HCT116 (cell line): Measurements from ENCODE around the gene PRKCQ. TPM values are rescaled to one million over a fixed set of nuclear protein-coding genes. Genes with fewer than 3 reads are reported as not detected.

Experiments
- ATAC-seq: fragments of 200-7000 bp; cut with Tn5 transposase; 2 replicates; pipeline ENCODE4 v1.9.1; 2020; ENCODE audit warnings: mild to moderate bottlenecking, moderate library complexity
- BruUV-seq: library from RNA; stranded (reverse); fragments of 400-500 nt; replicated peaks from 2 replicates; lab custom pipeline; 2021; lab: Mats Ljungman, UMichigan
- CTCF ChIA-PET: fragments of 300-600 bp; sonication (Branson Sonifier 250); formaldehyde crosslinking; loops from one replicate; lab custom pipeline; 2021; ENCODE audit warnings: antibody characterized with exemption; lab: Charles Lee
- POLR2A ChIA-PET: fragments of 300-600, 350-600 bp; sonication (Branson Sonifier 250); formaldehyde crosslinking; loops from one replicate; lab custom pipeline; 2021; ENCODE audit warnings: antibody characterized with exemption; lab: Charles Lee
- RAD21 ChIA-PET, 2 experiments: fragments of 300-600 bp; sonication (Branson Sonifier 250); formaldehyde crosslinking; loops; one replicate each; lab custom pipeline; 2023; ENCODE audit warnings: low total read pairs in 2 of 2; ENCODE audit not compliant: uncharacterized antibody in 2 of 2, unreplicated experiment in 2 of 2, low non-redundant PET in 1 of 2; lab: Charles Lee
- DNase-seq: peaks from one replicate; pipeline ENCODE4 v3.0.0-alpha.2; 2010; ENCODE audit warnings: low read depth, low spot score
- H2AFZ ChIP-seq: fragments of 200-600 bp; shearing (Covaris generic), sonication (generic); 2 replicates; pipeline ENCODE4 v1.6.1; 2017; ENCODE audit warnings: low read depth, mixed run types, mixed read lengths, antibody characterized with exemption, low read length; ENCODE audit not compliant: poor library complexity, severe bottlenecking
- H3K27ac ChIP-seq: 2 replicates; pipeline ENCODE4 v1.5.1; 2012; ENCODE audit warnings: low read depth, low read length
- H3K27me3 ChIP-seq: fragments of 200-600 bp; sonication (generic); 2 replicates; pipeline ENCODE4 v1.6.1; 2016; ENCODE audit warnings: mixed run types, low read length, mixed read lengths; ENCODE audit not compliant: insufficient read depth
- H3K36me3 ChIP-seq, 2 experiments: fragments of 200-500 bp in 1 of 2; fragments of 200-600 bp in 1 of 2; sonication (Bioruptor generic) in 1 of 2; sonication (generic) in 1 of 2; 2 replicates each; pipeline versions ENCODE4 v1.5.1 to v1.6.1; 2014 to 2016; ENCODE audit warnings: low read length in 2 of 2, inconsistent platforms in 1 of 2, mixed read lengths in 1 of 2, mixed run types in 1 of 2; ENCODE audit not compliant: insufficient read depth in 2 of 2, control insufficient read depth in 1 of 2
- H3K4me1 ChIP-seq, 2 experiments: fragments of 200-600 bp in 1 of 2; sonication (generic) in 1 of 2; 2 replicates each; pipeline versions ENCODE4 v1.5.1 to v1.6.1; 2012 to 2017; ENCODE audit warnings: low read length in 2 of 2, inconsistent platforms in 1 of 2, mild to moderate bottlenecking in 1 of 2, mixed read lengths in 1 of 2, mixed run types in 1 of 2, moderate library complexity in 1 of 2; ENCODE audit not compliant: insufficient read depth in 2 of 2, control insufficient read depth in 1 of 2
- H3K4me2 ChIP-seq: fragments of 200-600 bp; sonication (generic); 2 replicates; pipeline ENCODE4 v1.6.1; 2017; ENCODE audit warnings: mixed run types, low read length, mixed read lengths
- H3K4me3 ChIP-seq, 2 experiments: fragments of 200-600 bp in 1 of 2; sonication (generic) in 1 of 2; replicated peaks in 1 of 2; 2 replicates each; pipeline ENCODE4 v1.5.1; 2011 to 2016; ENCODE audit warnings: low read length in 2 of 2, control low read depth in 1 of 2, low read depth in 1 of 2, mild to moderate bottlenecking in 1 of 2, mixed read lengths in 1 of 2, mixed run types in 1 of 2
- H3K79me2 ChIP-seq: fragments of 200-600 bp; sonication (generic); 2 replicates; pipeline ENCODE4 v1.6.1; 2017; ENCODE audit warnings: mild to moderate bottlenecking, mixed run types, low read length, moderate library complexity, mixed read lengths; ENCODE audit not compliant: insufficient read depth
- H3K9ac ChIP-seq: fragments of 200-600 bp; sonication (generic); 2 replicates; pipeline ENCODE4 v1.6.1; 2016; ENCODE audit warnings: low read length, mixed read lengths
- H3K9me2 ChIP-seq: fragments of 200-600 bp; sonication (generic), shearing (Covaris generic); 2 replicates; pipeline ENCODE4 v1.6.1; 2017; ENCODE audit warnings: mixed run types, mild to moderate bottlenecking, moderate library complexity; ENCODE audit not compliant: insufficient read depth
- H3K9me3 ChIP-seq, 2 experiments: fragments of 200-500 bp in 1 of 2; fragments of 200-600 bp in 1 of 2; sonication (Bioruptor generic) in 1 of 2; sonication (generic) in 1 of 2; 2 replicates each; pipeline ENCODE4 v1.6.1; 2014 to 2017; ENCODE audit warnings: low read length in 2 of 2, mixed read lengths in 2 of 2, inconsistent platforms in 1 of 2, low read depth in 1 of 2, mild to moderate bottlenecking in 1 of 2, mixed run types in 1 of 2, moderate library complexity in 1 of 2; ENCODE audit not compliant: control insufficient read depth in 1 of 2, insufficient read depth in 1 of 2
- H4K20me1 ChIP-seq: fragments of 200-600 bp; sonication (generic), shearing (Covaris generic); 2 replicates; pipeline ENCODE4 v1.6.1; 2017; ENCODE audit warnings: mixed run types, mild to moderate bottlenecking, moderate library complexity; ENCODE audit not compliant: insufficient read depth
- ATF3 ChIP-seq: IDR thresholded peaks from 2 replicates; pipeline ENCODE4 v1.6.1; 2012
- CBX3 ChIP-seq: IDR thresholded peaks from 2 replicates; pipeline ENCODE4 v1.6.1; 2012; ENCODE audit warnings: low read depth
- ELF1 ChIP-seq: IDR thresholded peaks from 2 replicates; pipeline ENCODE4 v1.6.1; 2012; ENCODE audit warnings: low read depth, borderline replicate concordance
- EZH2 ChIP-seq: fragments of 200-600 bp; sonication (generic); IDR thresholded peaks from 2 replicates; pipeline ENCODE4 v1.6.1; 2017; ENCODE audit warnings: antibody characterized with exemption, mixed run types
- FOSL1 ChIP-seq: IDR thresholded peaks from 2 replicates; pipeline ENCODE4 v1.6.1; 2012; ENCODE audit warnings: low read depth
- JUND ChIP-seq: IDR thresholded peaks from 2 replicates; pipeline ENCODE4 v1.6.1; 2012
- POLR2A ChIP-seq: IDR thresholded peaks from 2 replicates; pipeline ENCODE4 v1.7.0; 2011; ENCODE audit warnings: borderline replicate concordance; ENCODE audit not compliant: insufficient read depth, insufficient read length; ENCODE audit errors: extremely low read depth
- RAD21 ChIP-seq: IDR thresholded peaks from 2 replicates; pipeline ENCODE4 v1.6.1; 2012; ENCODE audit warnings: low read depth, mild to moderate bottlenecking
- SIN3A ChIP-seq: IDR thresholded peaks from 2 replicates; pipeline ENCODE4 v1.6.1; 2012; ENCODE audit warnings: low read depth
- SP1 ChIP-seq: IDR thresholded peaks from 2 replicates; pipeline ENCODE4 v1.6.1; 2012; ENCODE audit warnings: low read depth
- TCF7L2 ChIP-seq: IDR thresholded peaks from 2 replicates; pipeline ENCODE4 v1.7.0; 2011; ENCODE audit warnings: borderline replicate concordance, inconsistent platforms; ENCODE audit not compliant: insufficient read depth, insufficient read length; ENCODE audit errors: extremely low read depth
- YY1 ChIP-seq: IDR thresholded peaks from 2 replicates; pipeline ENCODE4 v1.6.1; 2011; ENCODE audit warnings: low read length, low read depth, moderate library complexity, mild to moderate bottlenecking; ENCODE audit not compliant: insufficient replicate concordance; ENCODE audit errors: extremely low read depth
- ZFX ChIP-seq: fragments of 450-650 bp; IDR thresholded peaks from 2 replicates; pipeline ENCODE4 v1.6.1; 2017
- ZNF274 ChIP-seq: fragments of 200-500 bp; sonication (Bioruptor generic); IDR thresholded peaks from 2 replicates; pipeline ENCODE4 v1.6.1; 2014; ENCODE audit warnings: mild to moderate bottlenecking, low read depth, low read length, inconsistent platforms
- intact Hi-C: fragments of 100-400 bp; cut with micrococcal nuclease; formaldehyde crosslinking; loops from 2 replicates; pipeline ENCODE4 v1.10.0; 2022
- total RNA-seq: library from RNA; stranded (reverse); gene quantifications from one replicate; pipeline ENCODE4 v1.2.1, GENCODE V29; 2021; ENCODE audit not compliant: unreplicated experiment
- TF ChIP-seq, protein P1 (sequence below), 3 experiments: fragments of 200-600 bp in 1 of 3; sonication (generic) in 1 of 3; IDR thresholded peaks in 2 of 3; conservative IDR thresholded peaks in 1 of 3; 2 replicates each; pipeline ENCODE4 v1.5.1; 2012 to 2017; ENCODE audit warnings: low read depth in 2 of 3, low read length in 2 of 3, antibody characterized with exemption in 1 of 3, borderline replicate concordance in 1 of 3, control low read depth in 1 of 3, mild to moderate bottlenecking in 1 of 3, mixed read lengths in 1 of 3, mixed run types in 1 of 3, moderate library complexity in 1 of 3; ENCODE audit not compliant: insufficient read depth in 1 of 3

The PRKCQ gene
- total RNA-seq, 1 experiment from 2014 or later: 0.54 TPM

DNA sequence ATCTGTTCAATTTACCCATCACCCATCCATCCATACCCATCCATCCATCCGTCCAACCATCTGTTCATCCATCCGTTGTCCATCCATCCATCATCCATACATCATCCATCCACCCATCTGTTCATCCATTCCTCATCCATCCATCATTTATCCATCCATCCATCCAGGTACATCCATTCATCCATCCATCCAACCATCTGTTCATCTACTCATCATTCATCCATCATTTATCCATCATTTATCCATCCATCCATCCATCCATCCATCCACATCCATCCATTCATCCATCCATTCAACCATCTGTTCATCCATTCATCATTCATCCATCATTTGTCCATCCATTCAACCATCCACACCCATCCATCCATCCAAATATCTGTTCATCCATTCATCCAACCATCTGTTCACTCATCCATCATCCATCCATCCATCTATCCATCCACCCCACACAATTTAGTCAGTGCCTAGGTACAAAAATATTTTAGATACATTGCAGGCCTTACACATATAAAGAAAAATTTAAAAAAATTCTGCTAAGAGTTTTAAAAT is 119.1 kb downstream of the PRKCQ start:
- Histone ChIP-seq H4K20me1 (no peaks in the 10 kb centered on the region), H3K4me2 (no peak overlapping the region), H3K36me3 (no peaks in the 10 kb centered on the region), H3K4me1 (no peaks in the 10 kb centered on the region), H2AFZ (no peak overlapping the region), H3K27me3 (peaks cover 15% of the 10 kb centered on the region), H3K79me2 (no peaks in the 10 kb centered on the region), H3K9ac (no peak overlapping the region)
- POLR2A ChIA-PET: no interaction called here
- TF ChIP-seq EZH2: no peak
- TF ChIP-seq CBX3: no peak
- TF ChIP-seq YY1: no peak
- TF ChIP-seq, all 23 proteins: peak for 0
- no peaks in the 10 kb centered on the region for H3K9me3 ChIP-seq
- no peaks in the 10 kb centered on the region for H3K9me2 ChIP-seq
- intact Hi-C loops: no loop called here
- ChIA-PET RAD21 (no interaction called here), CTCF (no interaction called here)
- no peak overlapping the region for H3K27ac ChIP-seq
- H3K4me3 ChIP-seq: no peak overlapping the region
- ATAC-seq: no peak
- DNase-seq: no peak
- BruUV-seq: no TSS peak

- intact Hi-C loops: no loop called here
- Histone ChIP-seq H2AFZ (no peak overlapping the region), H3K4me2 (no peak overlapping the region), H3K4me1 (no peaks in the 10 kb centered on the region), H3K4me3 (no peak overlapping the region), H4K20me1 (no peaks in the 10 kb centered on the region), H3K9me3 (no peaks in the 10 kb centered on the region), H3K9me2 (no peaks in the 10 kb centered on the region), H3K36me3 (no peaks in the 10 kb centered on the region), H3K27me3 (peaks cover 21% of the 10 kb centered on the region), H3K79me2 (no peaks in the 10 kb centered on the region), H3K9ac (no peak overlapping the region), H3K27ac (no peak overlapping the region)
- DNase-seq (no peak), ATAC-seq (no peak)
- BruUV-seq: no TSS peak
- CTCF ChIA-PET: no interaction called here
- RAD21 ChIA-PET: no interaction called here
- POLR2A ChIA-PET: no interaction called here
- TF ChIP-seq EZH2 (no peak), ELF1 (no peak), POLR2A (no peak), JUND (no peak), TCF7L2 (no peak), ZFX (no peak), SP1 (no peak), SIN3A (no peak), RAD21 (no peak), FOSL1 (no peak), ZNF274 (no peak), ATF3 (no peak)
- TF ChIP-seq, protein P1, sequence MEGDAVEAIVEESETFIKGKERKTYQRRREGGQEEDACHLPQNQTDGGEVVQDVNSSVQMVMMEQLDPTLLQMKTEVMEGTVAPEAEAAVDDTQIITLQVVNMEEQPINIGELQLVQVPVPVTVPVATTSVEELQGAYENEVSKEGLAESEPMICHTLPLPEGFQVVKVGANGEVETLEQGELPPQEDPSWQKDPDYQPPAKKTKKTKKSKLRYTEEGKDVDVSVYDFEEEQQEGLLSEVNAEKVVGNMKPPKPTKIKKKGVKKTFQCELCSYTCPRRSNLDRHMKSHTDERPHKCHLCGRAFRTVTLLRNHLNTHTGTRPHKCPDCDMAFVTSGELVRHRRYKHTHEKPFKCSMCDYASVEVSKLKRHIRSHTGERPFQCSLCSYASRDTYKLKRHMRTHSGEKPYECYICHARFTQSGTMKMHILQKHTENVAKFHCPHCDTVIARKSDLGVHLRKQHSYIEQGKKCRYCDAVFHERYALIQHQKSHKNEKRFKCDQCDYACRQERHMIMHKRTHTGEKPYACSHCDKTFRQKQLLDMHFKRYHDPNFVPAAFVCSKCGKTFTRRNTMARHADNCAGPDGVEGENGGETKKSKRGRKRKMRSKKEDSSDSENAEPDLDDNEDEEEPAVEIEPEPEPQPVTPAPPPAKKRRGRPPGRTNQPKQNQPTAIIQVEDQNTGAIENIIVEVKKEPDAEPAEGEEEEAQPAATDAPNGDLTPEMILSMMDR (IDR thresholded peaks at IDR 0.05 in 2 of 3, conservative IDR thresholded peaks at IDR 0.05 in 1 of 3; ENCODE audit: borderline replicate concordance in 1 of 3, insufficient read depth in 1 of 3, low read depth in 2 of 3, low read length in 2 of 3): no peak
These were observed 121.3 kb downstream of the PRKCQ start for GRCh38 chr10:6458814-6459213.
